ENCODE data around the gene NCAM2.

NCAM2 gene

DNA sequence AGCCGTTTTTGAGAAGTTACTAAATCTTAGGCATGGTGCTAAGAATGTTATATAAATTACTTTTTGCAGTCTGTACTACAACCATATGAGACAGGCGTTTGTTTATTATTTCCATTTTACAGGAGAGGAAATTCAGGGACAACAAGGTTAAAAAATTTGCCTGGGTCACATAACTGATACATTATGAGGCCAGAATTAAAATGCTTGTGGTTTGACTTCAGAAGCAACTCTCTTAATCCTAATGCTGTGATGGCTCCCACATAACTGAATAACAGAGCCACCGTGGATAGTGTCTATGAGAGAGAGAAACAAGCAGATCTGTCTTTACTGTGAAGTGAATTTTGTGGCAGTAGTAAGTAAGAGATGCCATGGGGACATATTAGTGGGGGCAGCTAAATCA is 184.9 kb downstream of the NCAM2 start:
- H3K27ac ChIP-seq (ENCODE audit: insufficient read depth, low read depth, low read length, poor library complexity, severe bottlenecking), result no peak overlapping the region
- H3K27me3 ChIP-seq (ENCODE audit: control insufficient read depth, insufficient read depth, low read length, poor library complexity, severe bottlenecking), result no peaks in the 10 kb centered on the region
- 92 to 93% methylated on average over 3 of the region's 3 CpGs for WGBS, 2 experiments

DNA sequence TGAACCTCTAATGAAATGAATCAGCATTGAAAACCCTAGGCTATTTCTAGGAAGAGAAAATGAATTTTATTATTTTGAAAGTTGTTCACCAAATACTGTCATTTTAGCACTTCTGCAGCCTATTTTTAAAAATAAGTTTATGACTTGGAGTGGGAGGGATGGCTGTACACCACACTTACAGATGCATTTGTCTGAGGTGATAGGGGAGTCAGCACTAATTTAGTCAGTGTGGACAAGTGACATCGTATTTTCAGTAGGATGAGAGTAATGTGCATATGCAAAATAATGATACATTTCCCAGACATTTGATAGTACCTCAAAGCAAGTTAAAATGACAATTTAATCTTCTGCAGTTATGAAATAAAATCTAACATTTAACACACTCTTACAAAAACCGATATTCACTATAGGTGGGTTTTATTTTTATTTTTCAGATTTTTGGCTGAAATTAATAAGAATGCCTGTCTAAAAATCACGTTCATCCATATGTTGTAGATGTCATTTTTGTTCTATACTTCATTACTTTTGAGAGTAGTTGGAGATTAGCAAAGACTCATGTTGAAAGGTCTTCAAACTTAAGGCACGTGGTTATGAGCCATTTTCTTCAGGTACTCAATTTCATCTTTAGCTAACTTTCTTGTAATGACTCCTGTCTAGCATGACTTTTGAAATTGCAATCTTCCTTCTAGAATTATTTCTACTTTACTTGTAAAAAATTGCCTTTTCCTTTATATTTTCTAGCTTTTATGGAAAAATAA is 186.7 kb downstream of the NCAM2 start:
- no peaks in the 10 kb centered on the region for H3K4me1 ChIP-seq (ENCODE audit: control insufficient read depth, insufficient read depth, low read length)
- no peak overlapping the region for H3K27ac ChIP-seq (ENCODE audit: insufficient read depth, low read depth, low read length, poor library complexity, severe bottlenecking)
- no peaks in the 10 kb centered on the region for H3K27me3 ChIP-seq (ENCODE audit: control insufficient read depth, insufficient read depth, low read length, poor library complexity, severe bottlenecking)
- no peak overlapping the region for H3K4me3 ChIP-seq (ENCODE audit: insufficient read depth, low read depth, low read length)
- H3K36me3 ChIP-seq (ENCODE audit: control insufficient read depth, insufficient read depth, low read length), result no peaks in the 10 kb centered on the region
- H3K9me3 ChIP-seq (ENCODE audit: control insufficient read depth, low read length), result no peaks in the 10 kb centered on the region
- WGBS, 2 experiments, result 85 to 89% methylated on average over 2 to 3 of the region's 4 CpGs

More for the DNA sequence above, 184.9 kb downstream of the NCAM2 start:
- H3K9me3 ChIP-seq (ENCODE audit: control insufficient read depth, low read length), result no peaks in the 10 kb centered on the region
- no peaks in the 10 kb centered on the region for H3K36me3 ChIP-seq (ENCODE audit: control insufficient read depth, insufficient read depth, low read length)
- no peak overlapping the region for H3K4me3 ChIP-seq (ENCODE audit: insufficient read depth, low read depth, low read length)
- no peaks in the 10 kb centered on the region for H3K4me1 ChIP-seq (ENCODE audit: control insufficient read depth, insufficient read depth, low read length)

DNA sequence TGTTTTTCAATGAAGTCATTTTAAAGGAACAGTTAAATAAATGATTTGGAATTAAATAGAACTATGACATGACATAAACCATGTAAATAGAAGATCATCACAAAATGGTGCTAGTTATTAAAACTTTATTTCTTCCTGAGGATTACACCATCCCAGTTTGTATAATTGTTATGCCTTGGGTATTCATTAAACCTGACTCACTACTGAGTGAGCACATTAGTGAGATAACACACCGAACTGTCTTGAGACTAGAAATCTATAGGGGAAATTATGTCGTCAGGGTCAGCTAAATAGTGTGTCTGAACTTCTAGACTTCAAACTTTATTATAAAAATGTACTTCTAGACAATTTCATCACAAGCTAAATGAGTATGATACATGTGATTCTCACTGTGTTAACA is 189.4 kb downstream of the NCAM2 start:
- Histone ChIP-seq H3K4me3 (ENCODE audit: insufficient read depth, low read depth, low read length) (no peak overlapping the region), H3K27ac (ENCODE audit: insufficient read depth, low read depth, low read length, poor library complexity, severe bottlenecking) (no peak overlapping the region), H3K36me3 (ENCODE audit: control insufficient read depth, insufficient read depth, low read length) (no peaks in the 10 kb centered on the region), H3K9me3 (ENCODE audit: control insufficient read depth, low read length) (no peaks in the 10 kb centered on the region), H3K4me1 (ENCODE audit: control insufficient read depth, insufficient read depth, low read length) (no peaks in the 10 kb centered on the region), H3K27me3 (ENCODE audit: control insufficient read depth, insufficient read depth, low read length, poor library complexity, severe bottlenecking) (no peaks in the 10 kb centered on the region)
- WGBS, 2 experiments, result 87 to 89% methylated on average over 1 to 2 of the region's 2 CpGs

DNA sequence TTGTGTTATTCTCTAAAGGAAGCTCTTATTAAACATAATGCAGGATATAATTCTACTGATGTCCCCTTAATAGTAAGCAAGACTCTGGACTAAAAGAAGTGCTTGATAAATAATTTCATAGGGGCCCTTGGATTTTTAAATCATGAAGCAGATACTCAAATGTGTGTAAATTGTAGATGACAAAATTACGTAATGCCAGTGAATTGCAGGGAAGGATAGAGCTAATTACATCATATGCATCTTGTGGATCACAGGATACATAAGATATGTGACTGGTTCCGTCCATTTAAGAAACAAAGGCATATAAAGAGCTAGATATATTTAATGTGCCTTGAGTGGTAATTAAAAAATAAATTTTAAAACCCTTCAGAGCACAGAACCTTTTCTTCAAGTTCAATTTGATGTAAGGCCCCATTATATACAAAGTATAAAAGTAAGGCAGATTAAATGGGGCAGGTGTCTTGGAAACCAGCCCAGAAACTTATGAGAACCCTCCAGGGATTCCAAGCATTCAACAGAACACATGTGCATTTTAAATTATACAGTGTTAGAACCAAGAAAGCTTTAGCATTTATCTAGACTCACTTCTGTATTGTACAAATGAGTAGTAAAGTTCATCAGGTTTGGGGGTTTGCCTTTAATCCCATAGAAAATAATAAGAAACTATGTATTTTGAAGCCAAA is 190.4 kb downstream of the NCAM2 start:
- 94 to 100% methylated on average over 1 to 2 of the region's 2 CpGs for WGBS, 2 experiments
- Histone ChIP-seq H3K4me3 (ENCODE audit: insufficient read depth, low read depth, low read length) (no peak overlapping the region), H3K27ac (ENCODE audit: insufficient read depth, low read depth, low read length, poor library complexity, severe bottlenecking) (no peak overlapping the region), H3K9me3 (ENCODE audit: control insufficient read depth, low read length) (no peaks in the 10 kb centered on the region), H3K27me3 (ENCODE audit: control insufficient read depth, insufficient read depth, low read length, poor library complexity, severe bottlenecking) (no peaks in the 10 kb centered on the region), H3K4me1 (ENCODE audit: control insufficient read depth, insufficient read depth, low read length) (no peaks in the 10 kb centered on the region), H3K36me3 (ENCODE audit: control insufficient read depth, insufficient read depth, low read length) (no peaks in the 10 kb centered on the region)

DNA sequence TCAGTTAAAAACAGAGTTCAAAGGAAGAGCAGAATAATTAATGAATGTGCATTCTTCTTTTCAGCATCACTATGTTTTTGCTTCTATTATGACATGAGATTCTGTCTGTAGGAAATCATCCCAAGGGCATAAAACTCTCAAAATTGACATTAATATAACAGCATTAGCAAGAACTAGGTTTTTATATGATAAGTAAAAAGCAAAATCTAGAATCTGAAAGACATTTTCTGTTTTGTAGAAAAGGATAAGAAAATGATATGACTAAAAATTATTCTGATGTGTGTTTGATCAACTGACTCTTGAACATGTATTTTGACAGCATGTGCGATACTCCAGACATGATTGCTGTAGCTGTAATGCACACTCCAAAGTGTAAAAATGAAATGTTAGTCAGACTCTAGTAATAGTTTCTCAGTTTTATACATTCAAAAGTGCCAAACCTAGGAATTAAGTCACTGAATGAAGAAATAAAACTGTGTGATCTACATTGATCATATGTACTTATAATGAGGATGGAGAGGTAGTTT is 197.3 kb downstream of the NCAM2 start:
- H3K27me3 ChIP-seq (ENCODE audit: control insufficient read depth, insufficient read depth, low read length, poor library complexity, severe bottlenecking), result no peaks in the 10 kb centered on the region
- 91 to 100% methylated on average over 1 of the region's 1 CpG for WGBS, 2 experiments

DNA sequence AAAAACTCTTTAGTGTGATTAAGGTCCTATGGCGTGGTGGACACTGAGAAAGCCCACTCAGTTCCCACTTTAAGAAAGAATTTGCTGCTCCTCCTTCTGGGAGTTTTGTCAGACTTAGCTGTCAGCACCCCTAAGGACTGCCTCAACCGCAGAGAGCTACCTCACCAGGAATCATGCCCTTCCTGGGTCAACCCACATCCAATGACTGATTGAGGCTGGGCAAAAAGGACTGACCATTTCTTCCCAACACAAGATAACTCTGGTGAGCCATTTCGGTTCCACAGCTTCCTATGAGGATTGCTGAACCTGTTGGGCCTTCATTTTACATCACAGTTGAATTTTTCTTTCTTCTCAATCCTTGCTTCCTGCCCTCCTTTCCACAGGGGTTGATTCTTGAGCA is 197.9 kb downstream of the NCAM2 start:
- Histone ChIP-seq H3K9me3 (ENCODE audit: control insufficient read depth, low read length) (no peaks in the 10 kb centered on the region), H3K27me3 (ENCODE audit: control insufficient read depth, insufficient read depth, low read length, poor library complexity, severe bottlenecking) (no peaks in the 10 kb centered on the region), H3K36me3 (ENCODE audit: control insufficient read depth, insufficient read depth, low read length) (no peaks in the 10 kb centered on the region), H3K27ac (ENCODE audit: insufficient read depth, low read depth, low read length, poor library complexity, severe bottlenecking) (no peak overlapping the region), H3K4me3 (ENCODE audit: insufficient read depth, low read depth, low read length) (no peak overlapping the region), H3K4me1 (ENCODE audit: control insufficient read depth, insufficient read depth, low read length) (no peaks in the 10 kb centered on the region)
- WGBS, 2 experiments, result 90 to 92% methylated on average over 3 of the region's 3 CpGs

More for the DNA sequence above, 197.3 kb downstream of the NCAM2 start:
- Histone ChIP-seq H3K27ac (ENCODE audit: insufficient read depth, low read depth, low read length, poor library complexity, severe bottlenecking) (no peak overlapping the region), H3K9me3 (ENCODE audit: control insufficient read depth, low read length) (no peaks in the 10 kb centered on the region), H3K4me3 (ENCODE audit: insufficient read depth, low read depth, low read length) (no peak overlapping the region), H3K4me1 (ENCODE audit: control insufficient read depth, insufficient read depth, low read length) (no peaks in the 10 kb centered on the region), H3K36me3 (ENCODE audit: control insufficient read depth, insufficient read depth, low read length) (no peaks in the 10 kb centered on the region)

DNA sequence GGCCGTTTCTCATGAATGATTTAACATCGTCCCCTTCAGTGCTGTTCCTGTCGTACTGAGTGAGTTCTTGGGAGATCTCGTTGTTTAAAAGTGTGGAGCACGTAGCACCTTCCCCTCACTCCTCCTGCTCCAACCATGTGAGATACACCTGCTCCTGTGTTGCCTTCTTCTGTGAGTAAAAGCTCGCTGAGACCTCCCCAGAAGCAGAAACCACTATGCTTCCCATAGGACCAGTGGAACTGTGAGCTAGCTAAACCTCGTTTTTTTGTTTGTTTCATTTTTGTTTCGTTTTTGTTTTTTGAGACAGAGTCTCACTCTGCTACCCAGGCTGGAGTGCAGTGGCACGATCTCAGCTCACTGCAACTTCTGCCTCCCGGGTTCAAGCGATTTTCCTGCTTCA is 198.6 kb downstream of the NCAM2 start:
- H3K4me3 ChIP-seq (ENCODE audit: insufficient read depth, low read depth, low read length), result no peak overlapping the region
- no peak overlapping the region for H3K27ac ChIP-seq (ENCODE audit: insufficient read depth, low read depth, low read length, poor library complexity, severe bottlenecking)
- H3K36me3 ChIP-seq (ENCODE audit: control insufficient read depth, insufficient read depth, low read length), result no peaks in the 10 kb centered on the region
- no peaks in the 10 kb centered on the region for H3K9me3 ChIP-seq (ENCODE audit: control insufficient read depth, low read length)
- WGBS, 2 experiments, result 93 to 94% methylated on average over 11 of the region's 11 CpGs
- no peaks in the 10 kb centered on the region for H3K4me1 ChIP-seq (ENCODE audit: control insufficient read depth, insufficient read depth, low read length)
- H3K27me3 ChIP-seq (ENCODE audit: control insufficient read depth, insufficient read depth, low read length, poor library complexity, severe bottlenecking), result no peaks in the 10 kb centered on the region

DNA sequence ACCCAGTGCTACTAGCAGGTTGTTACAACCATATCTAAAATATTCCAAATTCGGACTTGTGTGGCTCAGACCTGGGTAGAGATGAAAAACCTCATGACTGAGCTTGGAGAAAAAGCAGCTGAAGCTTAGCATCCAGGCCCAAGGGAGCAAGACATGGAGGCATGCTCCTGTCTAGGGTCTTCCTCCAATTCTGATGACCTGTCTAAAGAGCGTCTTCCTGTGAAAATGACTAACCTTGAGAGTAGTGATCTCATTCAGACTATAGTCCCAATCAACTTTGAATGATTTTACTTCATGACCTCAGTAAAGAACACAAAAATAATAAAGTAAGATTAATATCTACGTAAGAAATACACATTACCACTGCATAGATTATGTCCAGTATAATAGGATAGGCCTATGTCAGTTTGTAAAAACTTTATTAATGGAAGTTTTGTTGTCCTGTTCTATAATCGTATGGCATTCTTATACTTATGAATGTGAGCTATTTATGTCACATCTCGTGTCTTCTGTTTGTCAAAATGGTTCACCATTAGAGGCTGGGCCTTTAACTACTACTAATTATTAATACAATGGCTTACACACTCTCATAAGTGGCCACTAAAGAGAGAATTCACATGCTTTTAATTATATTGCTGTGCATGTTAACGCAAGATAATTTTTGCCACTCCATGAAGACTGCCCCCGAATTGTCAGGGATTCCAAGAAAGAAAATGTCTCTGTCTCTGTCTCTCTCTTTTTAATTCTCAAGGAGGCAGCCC is 201.3 kb downstream of the NCAM2 start:
- H3K4me3 ChIP-seq (ENCODE audit: insufficient read depth, low read depth, low read length), result no peak overlapping the region
- 83 to 94% methylated on average over 3 to 6 of the region's 7 CpGs for WGBS, 2 experiments
- H3K4me1 ChIP-seq (ENCODE audit: control insufficient read depth, insufficient read depth, low read length), result no peaks in the 10 kb centered on the region
- H3K27ac ChIP-seq (ENCODE audit: insufficient read depth, low read depth, low read length, poor library complexity, severe bottlenecking), result peak overlapping the region; percentile 44
- no peaks in the 10 kb centered on the region for H3K9me3 ChIP-seq (ENCODE audit: control insufficient read depth, low read length)
- H3K27me3 ChIP-seq (ENCODE audit: control insufficient read depth, insufficient read depth, low read length, poor library complexity, severe bottlenecking), result no peaks in the 10 kb centered on the region
- H3K36me3 ChIP-seq (ENCODE audit: control insufficient read depth, insufficient read depth, low read length), result no peaks in the 10 kb centered on the region

DNA sequence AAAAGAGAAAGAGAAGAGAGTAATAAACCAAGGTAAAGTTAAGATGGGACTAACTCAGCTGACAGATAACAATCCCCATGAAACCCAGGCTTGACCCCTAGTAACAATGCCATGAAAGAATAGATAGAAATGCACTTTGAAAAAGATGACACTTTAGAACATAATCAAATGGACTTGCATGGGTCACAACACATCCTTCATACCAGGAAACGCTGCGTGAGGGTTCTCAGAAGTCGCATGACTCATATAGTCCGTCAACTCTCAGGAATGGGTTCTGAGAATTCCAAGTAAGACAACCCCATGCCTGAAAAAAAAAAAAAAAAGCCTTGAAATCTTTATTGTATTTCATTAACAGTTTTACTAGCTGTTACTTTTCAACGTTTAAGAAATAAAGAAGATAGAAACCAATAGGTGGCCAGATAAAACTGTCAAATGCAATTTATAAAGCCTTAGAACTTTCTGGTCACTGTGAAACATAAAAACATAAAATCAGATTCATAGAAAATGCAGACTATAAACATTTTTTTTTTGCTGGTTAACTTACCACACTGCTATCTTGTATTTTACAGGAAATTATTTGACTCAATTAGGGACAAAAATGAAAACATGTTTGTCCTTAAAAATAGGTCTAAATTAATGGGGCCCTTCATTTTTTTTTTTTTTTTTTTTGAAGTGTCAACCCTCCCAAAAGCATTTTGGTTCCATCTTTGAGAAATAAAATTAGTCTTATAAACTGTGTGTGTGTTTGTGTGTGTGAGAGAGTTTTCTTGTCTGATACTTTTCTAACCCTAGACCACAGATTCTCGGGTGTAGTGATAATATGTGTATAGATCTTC is 202.1 kb downstream of the NCAM2 start:
- WGBS, 2 experiments, result 90 to 94% methylated on average over 4 to 6 of the region's 6 CpGs
- no peak overlapping the region for H3K27ac ChIP-seq (ENCODE audit: insufficient read depth, low read depth, low read length, poor library complexity, severe bottlenecking)

More for the DNA sequence above, 202.1 kb downstream of the NCAM2 start:
- Histone ChIP-seq H3K4me1 (ENCODE audit: control insufficient read depth, insufficient read depth, low read length) (no peaks in the 10 kb centered on the region), H3K9me3 (ENCODE audit: control insufficient read depth, low read length) (no peaks in the 10 kb centered on the region), H3K4me3 (ENCODE audit: insufficient read depth, low read depth, low read length) (no peak overlapping the region), H3K36me3 (ENCODE audit: control insufficient read depth, insufficient read depth, low read length) (no peaks in the 10 kb centered on the region), H3K27me3 (ENCODE audit: control insufficient read depth, insufficient read depth, low read length, poor library complexity, severe bottlenecking) (no peaks in the 10 kb centered on the region)
